ENCODE data around the gene LRTM1.

The LRTM1 gene

DNA sequence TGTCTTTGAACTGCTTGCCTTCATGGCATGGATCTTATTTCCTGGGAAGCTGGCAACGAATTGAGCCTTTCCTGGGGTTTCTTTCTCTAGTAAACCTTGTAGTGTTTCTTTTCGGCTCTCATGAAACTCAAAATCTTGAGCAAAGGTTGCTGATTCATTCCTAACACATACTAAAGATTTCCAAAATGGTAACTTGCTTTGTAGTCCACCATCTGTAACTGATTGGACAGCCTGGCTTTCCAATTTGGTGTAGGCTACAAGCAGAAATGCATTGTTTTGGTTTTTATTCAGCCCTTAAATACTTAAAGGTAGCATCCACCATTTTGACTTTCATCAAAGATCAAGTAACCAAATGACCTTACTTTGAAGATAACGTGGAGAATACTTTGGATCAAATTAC lies 38.1 kb downstream of the LRTM1 start:
- no peak for DNase-seq

DNA sequence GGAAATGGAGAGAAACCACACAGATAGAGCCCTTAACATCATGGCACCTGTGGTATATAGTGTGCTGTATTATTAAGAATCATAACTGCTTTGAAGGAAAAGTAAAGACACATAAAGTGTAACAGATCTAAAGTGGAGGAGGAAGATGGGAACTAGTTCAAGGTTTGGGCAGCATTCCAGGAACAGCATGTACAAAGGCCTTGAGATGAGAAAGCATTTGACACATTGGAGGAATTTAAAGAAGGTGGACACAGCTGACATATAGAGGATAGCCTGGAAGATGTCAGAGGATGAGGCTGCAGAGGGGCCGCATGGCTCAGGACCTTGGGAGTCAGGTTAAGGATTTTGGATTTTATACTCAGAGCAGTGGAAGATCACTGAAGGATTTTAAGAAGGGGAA lies 39.0 kb downstream of the LRTM1 start:
- no peak for DNase-seq

DNA sequence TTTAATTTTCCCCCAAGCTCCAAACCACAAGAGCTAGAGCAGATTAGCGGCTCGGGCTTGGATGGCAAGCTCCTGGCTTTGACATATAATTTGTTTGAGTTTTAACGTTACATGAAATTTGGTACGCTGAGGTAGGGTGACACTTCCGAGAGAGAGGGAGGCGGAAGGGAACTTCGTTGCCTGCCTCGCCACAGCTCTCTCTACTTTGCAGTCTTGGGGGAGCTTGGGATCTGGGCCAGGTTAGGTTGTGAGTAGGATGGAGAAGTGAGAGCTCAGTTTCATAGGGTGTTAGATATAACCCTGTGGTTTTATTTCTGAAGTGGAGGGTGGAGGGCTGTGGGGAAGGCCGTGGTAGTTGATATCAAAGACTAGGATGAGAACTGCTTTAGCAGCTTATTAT lies 39.7 kb downstream of the LRTM1 start:
- no peak for DNase-seq

DNA sequence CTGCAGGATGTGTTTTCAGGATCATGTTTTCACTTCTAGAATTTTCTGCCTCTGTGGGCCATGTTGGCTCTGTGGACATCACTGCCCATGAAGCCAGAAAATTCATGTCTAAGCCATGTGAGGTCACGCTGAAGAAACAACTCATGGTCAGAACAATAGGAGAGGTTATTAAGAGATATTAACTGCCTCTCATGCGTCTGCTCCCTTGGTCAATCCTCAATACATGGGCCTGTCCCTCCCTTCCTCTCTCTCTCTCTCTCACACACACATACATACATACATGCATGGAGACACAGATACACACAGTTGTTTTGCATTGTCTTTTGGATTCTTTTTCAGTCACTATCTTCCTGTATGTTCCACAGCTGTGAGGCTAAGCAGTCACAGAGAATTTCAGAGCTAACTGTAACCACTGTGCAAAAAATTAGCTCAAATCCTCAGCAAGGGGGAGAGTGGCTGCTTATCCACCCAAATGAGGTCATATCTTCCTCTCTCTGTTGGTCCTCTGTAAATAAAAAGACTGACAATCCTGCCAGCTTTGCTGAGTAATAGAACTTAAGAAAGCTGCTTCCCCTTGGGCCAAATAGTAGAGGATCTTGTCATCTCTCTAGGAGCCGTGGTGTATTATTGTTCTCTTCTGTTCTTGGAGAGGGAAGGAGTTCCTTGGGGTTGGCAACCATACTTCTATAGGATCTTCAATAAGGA lies 45.6 kb downstream of the LRTM1 start:
- DNase-seq = no peak

DNA sequence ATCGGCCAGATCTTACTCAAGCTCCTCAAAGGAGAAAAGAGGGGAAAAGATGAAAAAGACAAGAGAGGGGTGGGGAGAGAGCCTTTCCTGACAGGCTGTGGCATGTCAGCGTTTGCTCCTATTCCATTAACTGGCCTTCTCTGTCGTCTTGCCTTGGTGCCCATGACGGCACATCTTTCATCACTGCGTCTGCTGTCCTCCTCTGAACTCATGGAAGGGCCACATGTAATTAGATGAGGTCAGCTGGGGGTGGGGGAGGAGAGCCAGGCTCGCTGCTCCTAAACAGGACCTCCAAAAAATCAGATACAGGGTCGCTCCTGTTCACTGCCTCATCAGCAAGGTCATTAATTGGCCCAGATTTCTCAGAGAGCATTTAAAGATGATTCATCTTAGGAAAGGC lies 49.7 kb downstream of the LRTM1 start:
- no peak for DNase-seq

DNA sequence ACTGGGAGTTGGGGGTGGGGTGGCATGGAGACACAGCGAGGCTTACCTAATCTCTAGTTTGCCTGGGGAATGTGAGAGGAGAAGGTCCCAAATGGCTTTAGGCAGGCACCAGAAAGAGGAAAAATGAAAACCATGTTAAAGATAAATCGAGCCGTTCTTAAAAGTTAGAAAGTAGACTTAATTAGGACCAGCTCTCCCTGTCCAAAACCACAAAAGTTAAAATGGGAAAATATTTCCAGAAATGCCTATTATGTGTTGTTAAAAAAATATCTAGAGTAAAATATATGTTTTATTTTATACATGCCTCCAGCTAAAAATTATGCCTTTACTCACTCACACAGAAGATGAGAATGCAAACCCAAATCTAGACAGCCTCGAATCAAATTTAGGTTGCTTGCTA lies 50.1 kb downstream of the LRTM1 start:
- no peak for DNase-seq

DNA sequence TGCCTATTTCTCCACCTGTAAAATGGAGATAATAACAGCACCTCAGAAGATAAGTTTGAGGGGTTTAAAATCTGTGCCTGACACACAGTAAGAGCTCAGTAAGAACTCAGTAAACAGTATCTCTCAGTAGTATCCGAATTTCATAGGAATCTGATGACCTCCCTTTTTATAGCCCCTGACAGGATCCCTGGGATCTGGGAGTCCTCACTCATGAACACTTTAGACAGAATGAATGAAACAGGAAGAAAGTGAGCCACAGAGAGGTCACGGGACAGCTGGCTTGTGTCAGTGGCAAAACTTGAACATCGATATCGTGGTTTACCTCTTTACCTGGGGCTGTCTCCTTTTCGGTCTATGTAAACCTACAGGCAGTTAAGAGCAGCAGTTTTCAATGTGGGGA lies 51.2 kb downstream of the LRTM1 start:
- no peak for DNase-seq

DNA sequence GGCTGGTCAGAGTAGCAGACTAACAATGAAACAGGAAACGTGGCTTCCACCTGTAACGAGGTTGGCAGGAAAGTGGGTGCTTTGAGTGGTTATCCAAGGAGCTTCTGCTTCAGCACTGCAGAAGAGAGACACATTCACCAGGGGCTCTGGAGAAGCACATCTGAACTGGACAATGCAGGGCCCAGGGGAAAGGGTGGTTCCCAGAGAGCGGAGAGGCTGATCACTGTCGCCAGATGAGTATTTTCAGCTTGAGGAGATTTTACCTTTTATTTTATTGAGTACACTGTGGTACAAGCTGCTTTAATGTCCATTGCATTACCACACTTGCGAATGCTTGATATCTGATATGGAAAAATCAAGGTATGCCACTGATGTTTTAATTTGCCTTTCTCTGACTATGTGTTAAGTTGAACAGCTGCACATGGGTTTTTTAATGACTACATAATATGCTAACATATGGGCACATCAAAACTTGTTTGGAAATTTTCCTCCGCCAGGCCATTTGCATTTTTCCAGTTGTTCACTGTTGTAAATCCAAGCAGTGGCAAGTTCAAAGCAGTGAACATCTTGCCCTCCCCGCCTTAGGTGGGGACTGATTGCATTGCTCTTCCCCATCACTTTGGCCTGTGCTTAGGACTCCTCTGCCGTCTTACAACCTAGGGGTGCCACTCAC lies 52.1 kb downstream of the LRTM1 start:
- no peak for DNase-seq

DNA sequence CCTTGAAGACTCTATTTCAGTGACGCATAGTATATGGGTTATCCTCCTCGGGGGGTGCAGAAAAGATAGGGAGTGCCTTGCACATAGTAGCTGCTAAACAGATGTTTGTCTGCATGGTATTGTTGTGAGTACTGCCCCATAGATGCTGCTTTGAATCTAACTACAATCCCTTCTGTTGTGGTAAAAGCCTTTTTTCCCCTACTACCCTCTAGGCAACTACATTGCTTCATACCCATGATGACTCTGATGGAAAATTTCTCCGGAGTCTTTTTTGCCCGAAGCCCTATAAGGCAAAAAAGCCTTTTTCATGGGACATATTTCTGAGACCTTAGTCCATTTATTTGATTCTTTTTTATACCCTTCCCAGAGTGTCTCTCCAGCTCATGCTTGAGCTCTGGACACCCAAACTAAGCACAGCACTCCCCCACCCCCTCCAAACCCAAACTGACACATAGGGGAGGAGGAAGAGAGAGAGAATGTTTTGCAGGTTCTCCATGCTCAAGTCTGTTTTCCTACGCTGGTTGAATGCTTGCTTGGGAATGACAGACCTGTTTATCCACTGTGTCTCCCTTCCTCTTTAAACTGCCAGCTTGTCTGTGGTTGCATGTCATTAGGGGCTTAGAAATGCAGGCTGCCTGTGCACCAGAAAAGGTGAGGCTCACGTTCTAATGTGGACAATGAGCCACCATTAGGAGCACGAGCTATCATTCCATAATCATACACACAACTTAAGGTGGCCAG lies 52.9 kb downstream of the LRTM1 start:
- DNase-seq = no peak

DNA sequence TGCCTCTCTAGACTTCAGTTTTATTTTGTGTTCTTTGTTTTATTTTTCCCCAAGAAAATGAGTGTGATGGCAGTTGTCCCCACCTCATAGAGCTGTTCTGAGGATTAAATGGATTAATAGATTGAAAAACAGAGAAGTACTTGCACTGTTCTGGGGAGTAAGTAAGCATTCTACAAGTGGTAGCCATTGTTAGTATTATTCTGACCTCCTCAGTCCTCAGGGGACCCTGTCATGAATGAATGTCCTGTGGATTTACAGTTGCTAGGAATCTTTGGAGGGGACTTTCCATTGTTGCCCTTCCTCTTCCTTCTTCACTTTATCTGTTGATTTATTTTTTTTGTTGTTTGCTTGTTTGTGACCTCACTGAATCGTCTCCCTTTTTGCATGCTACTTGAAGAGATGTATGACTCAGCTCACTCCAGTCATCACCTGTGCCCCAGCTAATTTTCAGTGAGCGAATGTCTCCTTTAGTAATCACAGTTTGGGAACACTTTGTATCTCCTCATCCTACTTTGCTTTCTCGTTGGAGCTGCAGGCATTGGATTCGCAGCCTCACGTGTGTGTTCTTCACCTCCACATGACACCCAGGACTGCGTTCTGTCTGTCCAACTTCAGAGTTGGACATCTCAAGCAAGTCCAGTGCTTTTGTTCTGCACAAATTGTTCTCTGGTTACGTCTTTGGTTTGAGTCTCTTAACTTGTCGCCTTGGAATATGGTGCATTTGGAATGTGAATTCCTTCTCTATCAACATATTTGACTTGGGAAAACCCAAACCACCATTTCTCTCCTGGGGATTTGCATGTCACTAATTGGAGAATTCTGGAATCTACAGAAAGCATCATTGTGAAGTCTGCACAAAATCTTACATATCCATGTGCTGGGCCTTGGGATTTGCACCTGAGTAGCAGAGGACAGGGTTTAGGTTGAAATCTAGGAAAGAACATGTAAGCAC lies 54.5 kb downstream of the LRTM1 start:
- DNase-seq = no peak

DNA sequence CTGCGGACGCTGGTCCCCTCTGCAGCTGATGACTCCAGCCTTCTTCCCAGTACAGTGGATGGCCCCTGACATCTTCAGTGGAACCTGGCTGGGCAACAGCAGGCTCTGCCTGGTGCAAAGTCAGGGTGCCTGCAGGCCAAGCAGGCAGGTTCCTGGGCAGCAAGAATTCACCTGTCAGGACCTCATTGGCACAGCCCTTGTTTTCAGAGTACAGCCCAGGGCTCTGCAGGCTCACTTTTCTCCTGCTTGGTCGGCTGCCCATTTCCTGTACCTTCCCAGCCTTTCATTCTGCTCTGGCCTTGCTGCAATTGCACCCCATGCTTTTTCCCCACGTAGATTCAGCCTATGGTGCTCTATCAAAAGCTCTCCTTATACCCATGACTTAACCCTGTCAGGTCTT lies 56.0 kb downstream of the LRTM1 start:
- DNase-seq = no peak

DNA sequence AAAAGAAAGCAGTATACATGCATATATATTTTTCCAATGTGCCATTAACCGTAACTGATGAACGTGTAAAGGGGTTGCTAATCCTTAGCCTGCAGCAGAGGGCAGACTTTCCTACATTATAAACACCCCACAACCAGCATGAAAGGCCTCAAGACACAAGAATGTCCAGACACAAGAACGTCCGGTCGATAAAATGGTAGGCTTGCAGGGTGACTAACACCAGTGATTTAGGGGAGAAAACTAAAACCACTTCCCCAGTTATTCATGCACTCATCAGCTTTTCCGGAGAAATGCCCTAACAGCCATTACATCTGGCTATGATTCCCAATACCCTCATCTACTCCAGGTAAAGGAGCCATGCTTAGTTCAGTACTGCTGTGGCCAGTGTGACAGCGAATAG lies 57.4 kb downstream of the LRTM1 start:
- DNase-seq = no peak

Measured in activated CD4-positive, alpha-beta T cell treated with anti-CD3 and anti-CD28 coated beads, Interleukin-2, amount 50 U/mL, for 48 hours (primary cell).